Fibroblast of pulmonary artery (primary cell): Measurements from ENCODE around the gene CALML5.

Experiments
- DNase-seq: peaks from one replicate; pipeline ENCODE4 v3.0.0-alpha.2; 2010; ENCODE audit warnings: low read depth
- H3K4me3 ChIP-seq: replicated peaks from 2 replicates; pipeline ENCODE4 v1.5.1; 2011; ENCODE audit warnings: low read depth, mild to moderate bottlenecking, control low read depth, low read length, moderate library complexity
- CTCF ChIP-seq: IDR thresholded peaks from 2 replicates; pipeline ENCODE4 v1.5.1; 2011; ENCODE audit warnings: mild to moderate bottlenecking, control low read depth, low read length, inconsistent platforms; ENCODE audit errors: missing control alignments

The CALML5 gene

DNA sequence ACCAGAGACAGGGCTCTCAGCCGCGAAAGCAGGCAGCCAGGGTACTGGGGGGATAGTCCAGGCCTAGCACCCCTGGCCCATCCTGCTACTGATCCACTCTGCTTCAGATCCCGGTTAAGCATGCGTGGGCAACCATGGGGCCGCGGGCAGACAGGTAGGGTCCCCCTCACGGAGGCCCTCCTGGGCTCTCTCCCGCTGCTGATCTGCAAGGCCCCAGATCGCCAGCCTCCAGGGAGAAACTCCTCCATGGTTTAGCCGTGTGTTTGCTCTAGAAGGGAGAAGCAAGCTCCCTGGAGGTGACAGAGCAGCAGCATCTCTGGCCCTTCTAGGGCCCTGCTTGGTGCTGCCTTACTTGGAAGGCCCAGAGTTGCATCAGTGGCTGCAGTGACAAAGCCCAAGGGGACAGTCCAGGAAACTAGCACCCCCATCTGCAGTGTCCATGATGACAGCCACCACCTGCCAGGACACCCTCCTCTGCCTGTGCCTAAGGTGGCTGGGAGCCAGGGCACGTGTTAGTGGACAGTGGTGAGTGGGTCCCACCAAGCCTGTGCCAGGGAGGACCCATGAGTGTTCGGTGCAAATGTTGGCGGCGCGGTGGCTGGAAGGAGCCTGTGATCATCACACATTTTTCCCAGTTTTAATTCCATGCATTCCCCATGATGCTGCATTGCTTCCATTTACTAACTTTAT is 29.2 kb downstream of the CALML5 start:
- no peak overlapping the region for H3K4me3 ChIP-seq
- DNase-seq = no peak
- no peak for TF ChIP-seq CTCF

DNA sequence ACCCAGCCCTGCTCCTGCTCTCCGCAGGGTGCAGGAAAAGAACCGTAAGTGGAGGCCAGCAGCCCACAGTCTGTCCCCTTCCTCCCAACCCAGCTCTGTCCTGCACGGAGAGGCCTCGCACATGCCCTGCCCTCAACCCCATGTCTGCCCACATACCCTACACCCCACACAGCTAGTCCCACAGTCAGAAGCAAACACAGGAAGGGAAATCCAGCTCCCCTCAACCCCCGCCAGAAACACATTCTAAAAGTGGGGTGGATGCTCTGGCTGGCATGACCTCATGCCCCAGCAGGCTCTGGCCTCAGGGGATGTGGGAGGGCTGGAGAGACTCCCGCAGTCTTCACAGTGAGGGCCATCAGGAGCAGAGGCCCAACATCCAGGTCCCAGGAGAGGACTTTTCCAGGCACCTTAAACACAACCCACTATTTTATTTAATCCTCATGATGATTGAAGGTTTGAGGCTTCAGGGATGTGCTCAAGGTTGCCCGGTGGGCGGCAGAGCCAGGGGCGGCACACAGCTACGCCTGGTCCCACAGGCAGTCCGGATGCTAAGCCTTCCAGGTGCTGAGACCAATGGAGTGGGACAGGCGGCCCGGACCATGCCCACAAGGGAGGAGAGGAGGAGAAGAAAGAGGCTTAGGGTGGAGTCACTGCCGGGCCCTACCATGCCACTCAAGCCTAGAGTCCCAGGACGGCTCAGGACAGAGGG is 29.9 kb downstream of the CALML5 start:
- no peak for DNase-seq
- no peak for TF ChIP-seq CTCF
- H3K4me3 ChIP-seq = no peak overlapping the region

DNA sequence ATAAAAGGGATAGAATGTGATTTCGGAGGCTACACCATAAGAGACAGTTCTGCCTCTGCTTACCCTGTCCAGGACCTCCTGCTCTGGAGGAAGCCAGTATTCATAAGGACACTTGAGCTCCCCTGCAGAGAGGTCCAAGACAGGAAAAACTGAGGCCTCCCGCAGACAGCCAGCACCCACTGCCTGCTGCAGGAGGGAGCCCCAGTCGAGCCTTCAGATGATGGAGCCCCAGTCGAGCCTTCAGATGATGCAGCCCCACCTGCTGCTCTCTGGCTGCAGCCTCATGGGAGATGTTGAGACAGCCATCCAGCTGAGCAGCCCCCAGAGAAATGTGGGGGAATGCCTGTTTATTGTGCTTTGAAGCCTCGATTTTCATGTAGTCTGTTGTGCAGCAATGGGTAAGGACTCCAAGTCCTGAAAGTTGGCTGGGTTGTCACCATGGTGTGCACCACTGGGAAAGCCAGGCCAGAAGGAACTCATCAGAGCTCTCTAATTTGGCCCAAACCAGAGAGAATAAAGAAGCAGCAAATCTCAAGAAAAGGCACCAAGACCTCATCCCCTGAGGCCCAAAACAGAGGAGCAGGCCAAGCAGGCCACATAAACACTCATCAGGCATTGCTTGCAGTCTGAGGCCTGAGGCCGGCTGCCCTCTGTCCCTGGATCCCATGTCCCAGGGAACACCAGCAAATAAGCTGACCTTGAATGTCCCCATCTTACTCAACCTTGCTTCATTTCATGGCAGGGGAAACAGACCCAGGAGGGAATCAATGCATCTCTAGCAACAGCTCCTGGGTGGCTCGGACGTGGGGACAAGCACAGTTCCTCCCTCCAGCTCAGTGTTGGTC is 30.9 kb downstream of the CALML5 start:
- DNase-seq = no peak
- no peak overlapping the region for H3K4me3 ChIP-seq
- TF ChIP-seq CTCF = no peak

- no peak for DNase-seq
- no peak for TF ChIP-seq CTCF
- H3K4me3 ChIP-seq = no peak overlapping the region
These were observed 31.6 kb downstream of the CALML5 start for GRCh38 chr10:5467634-5468255.

DNA sequence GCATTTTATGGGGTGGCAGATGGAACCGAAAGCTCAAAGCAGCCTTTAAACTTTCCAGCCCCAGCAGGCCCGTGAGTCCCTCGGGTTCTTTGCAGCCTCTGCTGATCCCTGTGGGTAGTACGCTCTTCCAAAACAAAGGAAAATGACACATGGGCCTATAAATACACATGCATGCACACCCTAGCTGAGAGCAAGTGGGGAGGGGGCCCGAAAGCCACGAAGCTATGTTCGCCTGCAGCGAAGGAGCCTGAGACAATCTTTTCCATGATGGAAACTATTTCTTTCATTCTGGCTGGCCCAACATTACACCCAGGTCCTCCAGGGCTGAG is 32.2 kb downstream of the CALML5 start:
- DNase-seq = no peak
- H3K4me3 ChIP-seq = no peak overlapping the region
- no peak for TF ChIP-seq CTCF

- H3K4me3 ChIP-seq = no peak overlapping the region
- no peak for TF ChIP-seq CTCF
These were observed 32.7 kb downstream of the CALML5 start for GRCh38 chr10:5466451-5467206.

More at GRCh38 chr10:5466451-5467206, 32.7 kb downstream of the CALML5 start:
- peak; percentile 57 for DNase-seq
